GM18499 (cell line): Measurements from ENCODE around the gene COL4A2.
"Not testable (repeated sequence)": the region's sequence is repeated elsewhere in the genome, so short reads cannot be mapped to it uniquely, and the experiment has no call there.

ENCODE experiments used
- ATAC-seq: cut with Tn5 transposase; IDR thresholded peaks from one replicate; pipeline ENCODE4 v1.9.1; 2021; ENCODE audit warnings: moderate number of reproducible peaks; ENCODE audit not compliant: insufficient read depth, unreplicated experiment

Gene COL4A2

DNA sequence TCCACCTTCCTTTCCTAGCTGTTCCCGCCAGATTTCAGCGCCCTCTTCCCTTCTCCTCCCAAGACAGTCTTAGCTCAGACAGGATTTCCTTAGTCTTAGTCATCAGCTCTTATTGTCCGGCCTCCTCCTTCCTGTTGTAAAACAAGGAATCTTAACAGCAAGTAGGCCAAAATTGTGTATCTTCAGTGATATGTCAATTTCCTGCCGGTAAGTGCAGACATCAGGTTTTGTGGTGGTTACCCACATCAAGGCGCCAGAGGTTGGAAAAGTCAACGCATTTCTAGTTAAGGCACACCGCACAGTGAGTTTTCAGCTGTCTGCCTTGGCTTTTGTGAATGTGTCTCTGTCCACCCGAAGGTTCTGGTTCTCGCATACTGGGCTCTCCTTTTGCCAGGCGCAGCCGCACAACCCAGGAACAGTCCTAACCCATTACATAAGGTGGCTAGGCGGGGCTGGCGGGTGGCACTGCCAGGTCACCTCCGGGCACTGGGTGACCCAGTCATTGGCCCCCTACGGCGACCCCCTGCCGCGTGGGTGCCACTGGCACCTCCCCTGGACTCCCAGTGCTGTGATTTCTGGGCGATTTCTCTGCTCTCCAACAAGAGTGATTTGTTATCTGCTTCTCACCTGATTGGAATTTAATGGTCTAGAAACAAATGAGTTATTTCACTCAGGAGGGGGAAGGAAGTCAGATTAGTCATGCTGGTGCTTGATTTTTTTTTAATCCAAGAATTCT lies 12.9 kb downstream of the COL4A2 start:
- ATAC-seq = no peak

DNA sequence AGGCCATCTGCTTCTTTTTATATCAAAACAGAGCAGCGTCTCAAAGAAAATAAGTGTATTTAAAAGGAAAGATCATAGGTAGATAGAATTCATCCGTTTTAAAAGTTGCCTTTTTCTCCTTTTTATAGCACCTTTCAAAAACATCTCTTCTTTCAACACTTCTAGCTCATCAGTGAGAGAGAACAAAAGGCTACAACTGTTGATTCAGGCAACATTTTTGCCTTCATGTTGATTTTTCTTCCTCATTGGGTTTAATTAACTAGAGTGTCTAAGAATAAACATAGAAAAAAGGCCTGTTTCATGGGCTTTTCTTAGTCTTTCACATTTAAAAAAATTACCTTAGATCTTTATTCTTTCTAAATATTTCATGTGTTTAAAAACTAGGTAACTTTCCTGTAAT lies 13.6 kb downstream of the COL4A2 start:
- no peak for ATAC-seq

DNA sequence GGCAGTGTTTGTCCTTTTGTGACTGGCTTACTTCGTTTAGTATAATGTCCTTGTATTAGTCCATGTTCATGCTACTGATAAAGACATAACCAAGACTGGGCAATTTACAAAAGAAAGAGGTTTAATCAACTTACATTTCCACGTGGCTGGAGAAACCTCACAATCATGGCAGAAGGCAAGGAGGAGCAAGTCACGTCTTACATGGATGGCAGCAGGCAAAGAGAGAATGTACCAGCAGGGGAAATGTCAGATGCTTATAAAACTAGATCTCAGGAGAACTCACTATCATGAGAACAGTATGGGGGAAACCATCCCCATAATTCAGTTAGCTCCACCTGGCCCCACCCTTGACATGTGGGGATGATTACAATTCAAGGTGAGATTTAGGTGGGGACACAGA lies 14.5 kb downstream of the COL4A2 start:
- ATAC-seq = not testable (repeated sequence)

- no peak for ATAC-seq
Measured at GRCh38 chr13:110322126-110322827, 15.2 kb downstream of the COL4A2 start.

- ATAC-seq = no peak
Measured at GRCh38 chr13:110322828-110323171, 15.7 kb downstream of the COL4A2 start.

GRCh38 chr13:110323172-110323891 lies 16.2 kb downstream of the COL4A2 start:
- ATAC-seq = no peak

DNA sequence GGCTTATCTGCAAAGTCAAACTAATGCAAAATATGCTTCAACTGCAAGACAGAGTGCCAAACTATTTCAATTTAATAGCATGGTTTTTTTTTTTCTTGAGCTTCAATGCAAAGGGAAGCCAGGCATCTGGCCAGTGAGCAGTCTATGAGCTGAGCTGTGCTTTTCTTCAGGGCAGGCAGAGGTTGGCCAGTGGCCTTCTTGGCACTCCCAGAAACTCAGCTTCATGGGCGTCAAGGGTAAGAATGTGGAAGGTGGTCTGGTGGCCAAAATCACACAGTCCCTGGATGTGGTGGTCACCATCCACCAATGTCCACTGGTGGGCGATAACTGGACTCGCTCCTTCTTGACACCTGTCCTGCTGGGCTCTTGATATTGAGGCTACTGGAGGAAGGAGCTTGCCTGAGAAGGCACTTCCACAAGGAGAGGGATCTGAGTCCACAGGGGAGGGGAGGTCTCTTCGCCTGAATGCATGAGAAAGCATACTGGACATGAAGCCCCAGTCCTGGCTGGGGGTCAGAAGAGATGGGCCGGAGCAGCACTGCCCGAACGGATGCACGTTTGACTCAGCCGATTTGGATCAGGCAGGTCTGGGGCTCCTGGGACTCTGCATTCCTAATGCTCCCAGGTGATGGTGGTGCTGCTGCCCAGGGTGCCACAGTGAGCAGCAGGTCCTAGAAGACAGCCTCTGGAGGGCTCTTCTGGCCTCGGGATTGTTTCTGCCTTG lies 17.1 kb downstream of the COL4A2 start:
- no peak for ATAC-seq

DNA sequence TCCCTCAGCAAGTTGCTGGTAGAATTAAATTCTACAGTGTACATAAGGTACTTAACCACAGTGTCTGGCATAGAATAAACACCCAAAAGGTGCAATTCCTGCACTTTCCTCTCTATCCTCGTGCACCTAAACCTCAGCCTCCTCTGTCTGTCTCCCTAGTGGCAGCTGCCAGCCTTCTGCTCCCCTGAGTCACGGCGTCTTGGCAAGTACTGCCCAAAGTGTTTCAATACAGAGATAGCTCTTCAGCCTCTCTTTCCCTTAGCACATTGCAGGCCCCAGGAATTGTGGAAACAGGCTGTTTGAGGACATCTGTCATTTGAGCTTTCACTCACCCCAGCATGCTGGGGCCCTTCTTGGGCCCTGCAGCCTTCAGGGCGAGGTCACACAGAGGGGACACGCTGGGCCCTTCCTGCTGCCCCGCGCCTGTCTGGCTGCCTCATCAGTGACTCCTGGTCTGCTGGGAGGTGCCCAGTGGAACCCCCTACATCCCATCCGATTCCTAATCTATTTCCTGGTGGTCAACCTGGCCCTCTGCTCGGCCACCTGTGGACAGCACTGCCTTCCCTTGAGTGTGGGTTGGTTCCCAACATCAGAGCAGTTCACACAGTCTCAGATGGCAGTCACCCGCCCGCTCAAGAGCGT lies 19.3 kb downstream of the COL4A2 start:
- ATAC-seq = no peak

DNA sequence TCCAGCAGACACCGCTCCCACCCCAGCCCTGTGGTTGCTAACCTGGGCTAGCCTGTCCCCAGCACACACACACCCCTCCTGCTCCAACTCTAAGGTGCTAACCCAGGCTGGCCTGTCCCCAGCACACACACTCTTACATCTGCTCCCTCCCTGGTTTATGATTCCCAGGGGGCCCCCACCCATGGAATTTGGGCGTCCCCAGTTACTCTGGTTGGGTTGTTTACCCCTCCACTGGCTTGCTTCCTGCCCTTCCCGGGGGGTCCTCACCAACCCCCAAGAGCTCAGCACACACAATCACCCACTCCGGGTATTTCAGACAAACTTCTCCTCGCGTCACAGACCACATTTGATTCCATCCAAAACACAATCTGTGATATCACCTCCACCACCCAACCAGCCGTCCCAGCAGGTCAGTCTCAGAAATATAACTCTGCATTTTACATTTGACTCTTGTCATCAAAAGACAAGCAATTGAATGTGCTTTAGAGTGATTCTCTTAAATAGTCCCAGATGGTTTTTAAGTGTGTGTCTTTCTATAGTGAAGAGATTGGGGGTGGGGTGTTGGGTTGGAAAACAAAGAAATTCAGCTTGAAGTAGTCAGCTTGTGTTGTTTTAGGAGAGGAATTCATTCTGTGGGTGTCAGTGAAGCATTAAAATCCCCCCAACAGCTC lies 20.1 kb downstream of the COL4A2 start:
- ATAC-seq = no peak

- ATAC-seq = no peak
Measured at GRCh38 chr13:110328573-110328972, 21.5 kb downstream of the COL4A2 start.

- ATAC-seq = no peak
Measured at GRCh38 chr13:110329258-110329657, 22.2 kb downstream of the COL4A2 start.

DNA sequence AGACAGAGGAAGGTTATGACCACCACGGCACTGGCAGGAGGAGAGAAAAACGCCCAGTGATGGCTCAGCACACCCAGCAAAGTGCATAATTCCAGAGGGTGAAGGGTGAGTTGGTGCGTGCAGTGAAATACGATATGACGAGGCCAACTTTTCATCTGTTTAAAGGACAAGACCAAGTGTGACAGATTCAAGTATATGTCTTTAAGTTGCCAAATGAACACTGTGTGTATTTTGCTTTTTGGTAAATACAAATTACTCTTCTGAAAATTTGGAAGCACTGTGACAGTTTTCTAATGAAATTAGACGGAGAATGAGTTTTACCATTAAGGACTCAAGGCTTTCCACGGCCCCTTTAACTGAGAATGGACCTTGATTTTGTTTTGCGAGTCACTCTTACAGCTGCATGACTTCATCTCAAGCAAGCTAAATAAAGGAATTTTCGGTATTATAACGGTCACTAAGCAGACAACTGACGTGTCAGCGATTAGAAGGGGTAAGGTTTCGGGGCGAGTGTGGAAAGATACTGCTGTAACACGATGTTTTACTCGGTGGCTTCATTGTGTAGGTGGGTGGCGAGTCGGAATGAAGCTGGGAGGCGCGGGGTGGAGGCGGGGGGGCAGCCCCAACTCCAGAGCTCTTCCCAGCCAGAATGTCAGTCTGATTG lies 22.8 kb downstream of the COL4A2 start:
- no peak for ATAC-seq

- ATAC-seq = no peak
Measured at GRCh38 chr13:110330491-110331011, 23.5 kb downstream of the COL4A2 start.

GRCh38 chr13:110331362-110331761 lies 24.3 kb downstream of the COL4A2 start:
- ATAC-seq = no peak

DNA sequence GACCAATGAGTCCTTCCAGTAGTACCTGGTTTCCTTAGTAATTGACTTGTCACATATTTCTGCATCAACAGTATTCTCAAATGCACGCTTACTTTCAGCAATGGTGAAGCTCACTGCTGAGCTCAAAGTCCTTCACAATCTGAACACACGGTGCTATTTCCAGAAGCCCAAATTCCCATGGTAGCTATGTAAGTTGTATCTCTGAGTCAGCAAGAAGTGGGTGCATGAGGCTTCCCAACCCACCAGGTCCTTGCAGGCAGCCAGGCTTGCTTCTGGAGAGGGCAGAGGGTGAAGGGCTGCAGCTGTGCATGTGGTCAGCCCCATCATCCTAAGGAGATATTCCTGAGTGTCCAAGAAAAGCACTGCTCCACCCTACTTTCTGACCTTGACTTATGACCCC lies 25.7 kb downstream of the COL4A2 start:
- no peak for ATAC-seq

GRCh38 chr13:110333837-110334236 lies 26.8 kb downstream of the COL4A2 start:
- no peak for ATAC-seq

GRCh38 chr13:110334256-110334655 lies 27.2 kb downstream of the COL4A2 start:
- ATAC-seq = no peak

DNA sequence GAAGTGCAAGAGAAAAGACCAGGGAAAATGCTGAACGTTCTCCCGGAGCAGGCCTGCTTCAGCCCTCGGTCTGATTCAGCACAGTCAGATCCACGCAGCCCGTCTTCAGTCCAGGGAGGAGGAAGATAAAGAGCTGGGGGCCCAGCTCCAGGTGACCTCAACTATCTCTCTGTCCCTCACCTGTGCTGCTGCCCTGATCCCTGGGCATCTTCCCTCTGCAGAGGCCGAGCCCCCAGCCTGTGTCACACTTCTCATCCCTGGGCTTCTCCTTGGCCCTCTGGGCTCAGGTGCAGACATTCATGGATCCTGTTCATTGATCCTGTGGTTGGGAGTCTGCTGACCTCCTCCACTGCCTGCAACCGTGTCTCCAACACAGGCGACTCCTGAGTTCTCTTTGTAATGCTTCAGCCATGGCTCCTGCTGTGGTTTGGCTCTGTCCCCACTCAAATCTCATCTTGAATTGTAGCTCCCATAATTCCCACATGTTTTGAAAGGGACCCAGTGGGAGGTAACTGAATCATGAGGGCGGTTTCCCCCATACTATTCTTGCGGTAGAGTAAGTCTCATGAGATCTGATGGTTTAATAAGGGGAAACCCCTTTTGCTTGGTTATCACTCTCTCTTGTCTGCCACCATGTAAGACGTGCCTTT lies 27.9 kb downstream of the COL4A2 start:
- no peak for ATAC-seq

DNA sequence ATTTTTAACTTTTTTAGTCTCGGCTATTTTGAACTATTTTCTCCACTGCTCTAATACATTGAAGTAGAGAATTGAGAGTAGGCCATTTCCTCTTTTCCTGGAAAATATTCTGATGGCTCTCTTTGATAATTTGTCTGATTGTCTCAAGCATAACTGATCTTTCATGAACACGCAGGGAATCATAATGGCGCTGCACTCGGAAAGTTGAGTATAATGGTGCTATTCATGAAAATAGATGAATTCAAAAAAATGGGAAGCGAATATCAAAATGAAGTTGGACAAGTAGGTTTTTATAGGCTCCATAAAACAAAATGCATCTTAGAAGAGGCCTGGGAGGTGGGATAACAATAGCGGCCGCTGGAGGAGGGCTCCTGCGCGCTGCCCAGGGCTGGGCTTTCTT lies 29.0 kb downstream of the COL4A2 start:
- no peak for ATAC-seq
